ENCODE results near the gene SMIM33.
"Not testable (repeated sequence)": the region's sequence is repeated elsewhere in the genome, so short reads cannot be mapped to it uniquely, and the experiment has no call there.

Gene SMIM33

DNA sequence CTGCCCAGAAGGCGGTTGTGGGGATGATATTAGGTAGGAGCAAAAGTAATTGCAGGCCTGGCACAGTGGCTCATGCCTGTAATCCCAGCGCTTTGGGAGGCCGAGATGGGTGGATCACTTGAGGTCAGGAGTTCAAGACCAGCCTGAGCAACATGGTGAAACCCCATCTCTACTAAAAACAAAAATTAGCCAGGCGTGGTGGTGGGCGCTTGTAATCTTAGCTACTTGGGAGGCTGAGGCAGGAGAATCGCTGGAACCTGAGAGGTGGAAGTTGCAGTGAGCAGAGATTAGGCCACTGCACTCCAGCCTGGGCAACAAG is 12.0 kb downstream of the SMIM33 start:
- H3K4me1 ChIP-seq (ENCODE audit: control insufficient read depth, insufficient read depth, low read length); H3K9me3 ChIP-seq (ENCODE audit: control insufficient read depth, low read length); H3K4me3 ChIP-seq (ENCODE audit: insufficient read depth, low read depth, low read length); H3K27ac ChIP-seq (ENCODE audit: insufficient read depth, low read depth, low read length, poor library complexity, severe bottlenecking); H3K36me3 ChIP-seq (ENCODE audit: control insufficient read depth, insufficient read depth, low read length); H3K27me3 ChIP-seq (ENCODE audit: control insufficient read depth, insufficient read depth, low read length, poor library complexity, severe bottlenecking): not testable (repeated sequence)
- WGBS, 2 experiments: 96 to 99% methylated on average over 6 of the region's 6 CpGs

DNA sequence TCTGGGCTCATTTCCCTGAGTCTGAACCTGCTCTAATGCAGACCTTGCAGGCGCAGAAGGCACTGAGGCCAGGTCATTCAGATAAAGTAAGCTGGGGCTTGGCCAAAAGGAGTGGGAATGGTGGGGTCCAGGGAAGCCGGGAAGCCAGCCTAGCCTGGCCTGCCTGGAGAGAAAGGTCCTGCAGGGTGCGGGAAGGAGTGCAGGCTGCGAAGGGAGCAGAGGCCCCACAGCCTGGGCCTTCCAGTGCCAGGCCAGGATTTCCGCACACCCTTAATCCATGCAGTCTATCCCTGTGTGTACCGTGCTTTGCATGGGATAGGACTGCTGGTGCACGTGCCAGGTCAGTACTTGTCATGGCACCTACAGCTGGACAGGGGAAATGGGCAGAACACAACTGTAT is 15.4 kb downstream of the SMIM33 start:
- Histone ChIP-seq H3K36me3 (ENCODE audit: control insufficient read depth, insufficient read depth, low read length) (no peaks in the 10 kb centered on the region), H3K27ac (ENCODE audit: insufficient read depth, low read depth, low read length, poor library complexity, severe bottlenecking) (no peak overlapping the region), H3K4me1 (ENCODE audit: control insufficient read depth, insufficient read depth, low read length) (peaks cover 5% of the 10 kb centered on the region), H3K4me3 (ENCODE audit: insufficient read depth, low read depth, low read length) (no peak overlapping the region), H3K9me3 (ENCODE audit: control insufficient read depth, low read length) (no peaks in the 10 kb centered on the region), H3K27me3 (ENCODE audit: control insufficient read depth, insufficient read depth, low read length, poor library complexity, severe bottlenecking) (no peaks in the 10 kb centered on the region)
- WGBS, 2 experiments: 52 to 54% methylated on average over 7 of the region's 7 CpGs

DNA sequence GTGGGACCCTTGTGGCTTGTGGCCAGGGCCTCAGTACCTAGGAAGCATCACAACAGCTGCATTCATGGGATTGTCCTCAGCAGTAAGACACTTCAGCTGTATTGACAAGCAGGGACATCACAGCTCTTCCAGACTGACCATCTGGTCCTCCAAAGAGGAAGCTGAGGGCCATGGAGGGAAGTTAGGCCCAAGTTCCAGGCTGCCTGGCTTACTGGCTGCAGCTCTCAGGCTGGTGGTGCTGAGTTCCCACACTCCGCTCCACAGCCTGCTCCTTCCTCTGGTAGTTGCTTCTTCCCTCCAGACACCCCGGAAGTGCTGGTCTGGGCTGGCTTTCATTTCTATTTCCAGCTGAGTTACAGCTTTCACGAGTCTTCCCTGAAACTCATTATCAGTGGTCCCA is 17.5 kb downstream of the SMIM33 start:
- Histone ChIP-seq H3K27ac (ENCODE audit: insufficient read depth, low read depth, low read length, poor library complexity, severe bottlenecking) (no peak overlapping the region), H3K9me3 (ENCODE audit: control insufficient read depth, low read length) (no peaks in the 10 kb centered on the region), H3K4me3 (ENCODE audit: insufficient read depth, low read depth, low read length) (no peak overlapping the region), H3K27me3 (ENCODE audit: control insufficient read depth, insufficient read depth, low read length, poor library complexity, severe bottlenecking) (no peaks in the 10 kb centered on the region), H3K36me3 (ENCODE audit: control insufficient read depth, insufficient read depth, low read length) (no peaks in the 10 kb centered on the region), H3K4me1 (ENCODE audit: control insufficient read depth, insufficient read depth, low read length) (peaks cover 5% of the 10 kb centered on the region)
- WGBS, 2 experiments: 84 to 93% methylated on average over 3 of the region's 3 CpGs

DNA sequence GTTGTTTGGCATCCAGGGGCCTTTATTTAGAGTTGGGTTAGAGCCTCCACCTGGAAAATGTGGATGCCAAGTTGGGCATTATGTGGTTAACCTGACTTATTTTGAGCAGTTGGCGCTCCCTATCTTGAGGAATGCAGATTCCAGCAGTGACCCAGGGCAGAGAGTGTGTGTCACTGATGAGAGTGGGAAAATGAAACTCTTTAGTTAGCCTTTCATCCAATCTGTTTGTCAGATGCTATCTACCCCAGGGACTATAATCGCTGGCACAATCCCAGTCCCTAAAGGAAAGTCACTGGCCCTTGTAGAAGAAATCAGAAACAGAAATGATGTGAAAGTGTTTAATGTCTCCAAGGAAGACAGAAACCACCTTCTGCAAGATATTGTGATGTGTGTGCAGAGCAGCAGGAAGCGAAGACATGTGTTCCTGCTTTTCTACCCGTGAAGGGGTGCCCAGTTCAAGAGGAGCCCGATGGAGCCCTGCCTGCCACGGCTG is 21.9 kb downstream of the SMIM33 start:
- 92 to 94% methylated on average over 6 of the region's 6 CpGs for WGBS, 2 experiments
- no peak overlapping the region for H3K27ac ChIP-seq (ENCODE audit: insufficient read depth, low read depth, low read length, poor library complexity, severe bottlenecking)
- H3K36me3 ChIP-seq (ENCODE audit: control insufficient read depth, insufficient read depth, low read length): no peaks in the 10 kb centered on the region
- H3K9me3 ChIP-seq (ENCODE audit: control insufficient read depth, low read length): no peaks in the 10 kb centered on the region
- no peaks in the 10 kb centered on the region for H3K4me1 ChIP-seq (ENCODE audit: control insufficient read depth, insufficient read depth, low read length)
- no peaks in the 10 kb centered on the region for H3K27me3 ChIP-seq (ENCODE audit: control insufficient read depth, insufficient read depth, low read length, poor library complexity, severe bottlenecking)
- H3K4me3 ChIP-seq (ENCODE audit: insufficient read depth, low read depth, low read length): no peak overlapping the region

DNA sequence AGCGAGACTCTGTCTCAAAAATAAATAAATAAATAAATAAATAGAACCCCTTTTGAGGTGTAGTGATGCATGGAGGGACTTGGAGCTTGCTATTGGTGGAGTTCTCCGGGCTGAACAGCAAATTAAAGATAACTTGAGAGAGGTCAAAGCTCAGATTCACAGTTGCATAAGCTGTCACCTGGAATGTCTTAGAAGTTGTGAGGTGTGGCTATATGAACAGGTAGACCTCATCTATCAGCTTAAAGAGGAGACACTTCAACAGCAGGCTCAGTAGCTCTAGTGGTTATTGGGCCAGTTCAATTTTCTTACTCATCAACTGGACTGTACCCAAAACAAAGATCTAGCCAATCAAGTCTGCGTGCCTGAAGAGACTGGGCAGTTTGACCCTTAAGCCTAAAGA is 23.5 kb downstream of the SMIM33 start:
- Histone ChIP-seq H3K27ac (ENCODE audit: insufficient read depth, low read depth, low read length, poor library complexity, severe bottlenecking) (no peak overlapping the region), H3K9me3 (ENCODE audit: control insufficient read depth, low read length) (no peaks in the 10 kb centered on the region), H3K4me3 (ENCODE audit: insufficient read depth, low read depth, low read length) (no peak overlapping the region), H3K4me1 (ENCODE audit: control insufficient read depth, insufficient read depth, low read length) (no peaks in the 10 kb centered on the region), H3K27me3 (ENCODE audit: control insufficient read depth, insufficient read depth, low read length, poor library complexity, severe bottlenecking) (no peaks in the 10 kb centered on the region), H3K36me3 (ENCODE audit: control insufficient read depth, insufficient read depth, low read length) (no peaks in the 10 kb centered on the region)
- 91 to 97% methylated on average over 2 of the region's 3 CpGs for WGBS, 2 experiments

DNA sequence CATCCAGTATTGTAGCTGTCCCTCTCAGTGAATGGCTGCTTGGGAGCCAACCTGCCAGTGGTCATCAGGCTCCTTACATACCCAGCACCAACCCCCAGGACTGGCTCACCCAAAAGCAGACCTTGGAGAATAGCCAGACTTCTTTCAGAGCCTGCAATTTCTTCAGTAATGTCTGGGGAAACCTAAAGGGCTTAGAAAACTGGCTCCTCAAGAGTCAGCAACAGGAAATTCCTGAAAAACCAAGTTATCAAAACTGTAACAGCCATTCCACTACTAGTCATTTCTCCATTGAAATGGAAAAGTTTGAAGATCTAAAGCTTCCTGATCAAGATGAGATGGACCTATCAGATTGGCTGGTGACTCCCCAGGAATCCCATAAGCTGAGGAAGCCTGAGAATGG is 24.0 kb downstream of the SMIM33 start:
- Histone ChIP-seq H3K4me3 (ENCODE audit: insufficient read depth, low read depth, low read length) (no peak overlapping the region), H3K4me1 (ENCODE audit: control insufficient read depth, insufficient read depth, low read length) (no peaks in the 10 kb centered on the region), H3K36me3 (ENCODE audit: control insufficient read depth, insufficient read depth, low read length) (no peaks in the 10 kb centered on the region), H3K9me3 (ENCODE audit: control insufficient read depth, low read length) (no peaks in the 10 kb centered on the region), H3K27me3 (ENCODE audit: control insufficient read depth, insufficient read depth, low read length, poor library complexity, severe bottlenecking) (no peaks in the 10 kb centered on the region), H3K27ac (ENCODE audit: insufficient read depth, low read depth, low read length, poor library complexity, severe bottlenecking) (no peak overlapping the region)

DNA sequence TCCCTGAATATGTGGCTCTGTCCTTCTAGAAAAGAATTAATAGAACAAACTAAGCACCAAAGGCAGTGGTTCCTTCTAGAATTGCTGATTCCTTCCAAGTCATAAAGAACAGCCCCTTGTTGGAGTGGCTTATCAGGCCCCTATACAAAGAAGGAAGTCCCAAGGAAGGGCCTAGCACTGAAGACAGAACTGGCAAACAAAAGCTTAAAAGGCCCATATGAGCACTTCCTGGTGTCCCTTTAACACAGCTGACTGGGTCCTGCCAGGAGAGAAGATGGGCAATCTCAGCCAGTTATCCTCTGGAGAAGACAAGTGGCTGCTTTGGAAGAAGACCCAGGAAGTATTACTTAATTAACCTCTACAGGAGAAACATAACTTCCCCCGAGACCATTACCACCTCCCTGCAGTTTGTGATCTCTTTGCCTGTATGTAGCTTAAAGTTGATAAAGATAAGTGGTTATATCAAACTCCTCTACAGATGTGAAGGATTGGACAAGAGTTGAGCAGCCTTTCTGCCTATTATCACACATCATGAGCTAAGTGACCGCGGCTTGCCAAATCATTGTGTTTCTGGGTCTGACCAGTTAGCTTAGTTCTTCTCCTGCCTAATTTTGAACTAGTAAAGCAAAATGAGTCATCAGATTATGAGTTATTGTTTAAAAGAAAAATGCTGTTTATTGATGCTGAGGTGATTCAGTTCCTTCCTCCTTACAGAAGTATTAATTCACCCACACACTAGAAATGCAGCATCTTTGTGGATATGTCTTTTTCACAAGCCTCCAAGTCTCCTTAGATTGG is 25.0 kb downstream of the SMIM33 start:
- no peaks in the 10 kb centered on the region for H3K36me3 ChIP-seq (ENCODE audit: control insufficient read depth, insufficient read depth, low read length)
- H3K4me3 ChIP-seq (ENCODE audit: insufficient read depth, low read depth, low read length): no peak overlapping the region
- H3K27ac ChIP-seq (ENCODE audit: insufficient read depth, low read depth, low read length, poor library complexity, severe bottlenecking): no peak overlapping the region
- H3K4me1 ChIP-seq (ENCODE audit: control insufficient read depth, insufficient read depth, low read length): no peaks in the 10 kb centered on the region
- 95% methylated on average over 2 to 3 of the region's 3 CpGs for WGBS, 2 experiments
- H3K9me3 ChIP-seq (ENCODE audit: control insufficient read depth, low read length): no peaks in the 10 kb centered on the region
- no peaks in the 10 kb centered on the region for H3K27me3 ChIP-seq (ENCODE audit: control insufficient read depth, insufficient read depth, low read length, poor library complexity, severe bottlenecking)

DNA sequence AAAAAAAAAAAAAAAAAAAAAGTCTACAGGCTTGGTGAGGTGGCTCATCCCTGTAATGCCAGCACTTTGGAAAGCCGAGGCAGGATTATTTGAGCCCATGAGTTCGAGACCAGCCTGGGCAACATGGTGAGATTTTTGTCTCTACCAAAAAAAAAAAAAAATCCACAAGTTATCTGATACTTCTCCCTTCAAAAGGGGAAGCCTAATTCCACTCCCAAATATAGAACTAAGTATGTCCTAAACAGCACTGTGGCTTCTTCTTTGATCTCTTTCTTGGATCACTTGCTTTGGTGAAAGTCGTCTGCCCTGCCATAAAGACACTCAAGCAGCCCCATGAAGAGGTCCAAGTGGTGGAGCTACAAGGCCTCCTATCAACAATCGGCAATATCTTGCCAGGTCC is 30.6 kb downstream of the SMIM33 start:
- no peaks in the 10 kb centered on the region for H3K27me3 ChIP-seq (ENCODE audit: control insufficient read depth, insufficient read depth, low read length, poor library complexity, severe bottlenecking)
- H3K27ac ChIP-seq (ENCODE audit: insufficient read depth, low read depth, low read length, poor library complexity, severe bottlenecking): no peak overlapping the region
- H3K9me3 ChIP-seq (ENCODE audit: control insufficient read depth, low read length): no peaks in the 10 kb centered on the region
- no peak overlapping the region for H3K4me3 ChIP-seq (ENCODE audit: insufficient read depth, low read depth, low read length)
- no peaks in the 10 kb centered on the region for H3K4me1 ChIP-seq (ENCODE audit: control insufficient read depth, insufficient read depth, low read length)
- WGBS, 2 experiments: 89 to 95% methylated on average over 4 of the region's 4 CpGs
- no peaks in the 10 kb centered on the region for H3K36me3 ChIP-seq (ENCODE audit: control insufficient read depth, insufficient read depth, low read length)

DNA sequence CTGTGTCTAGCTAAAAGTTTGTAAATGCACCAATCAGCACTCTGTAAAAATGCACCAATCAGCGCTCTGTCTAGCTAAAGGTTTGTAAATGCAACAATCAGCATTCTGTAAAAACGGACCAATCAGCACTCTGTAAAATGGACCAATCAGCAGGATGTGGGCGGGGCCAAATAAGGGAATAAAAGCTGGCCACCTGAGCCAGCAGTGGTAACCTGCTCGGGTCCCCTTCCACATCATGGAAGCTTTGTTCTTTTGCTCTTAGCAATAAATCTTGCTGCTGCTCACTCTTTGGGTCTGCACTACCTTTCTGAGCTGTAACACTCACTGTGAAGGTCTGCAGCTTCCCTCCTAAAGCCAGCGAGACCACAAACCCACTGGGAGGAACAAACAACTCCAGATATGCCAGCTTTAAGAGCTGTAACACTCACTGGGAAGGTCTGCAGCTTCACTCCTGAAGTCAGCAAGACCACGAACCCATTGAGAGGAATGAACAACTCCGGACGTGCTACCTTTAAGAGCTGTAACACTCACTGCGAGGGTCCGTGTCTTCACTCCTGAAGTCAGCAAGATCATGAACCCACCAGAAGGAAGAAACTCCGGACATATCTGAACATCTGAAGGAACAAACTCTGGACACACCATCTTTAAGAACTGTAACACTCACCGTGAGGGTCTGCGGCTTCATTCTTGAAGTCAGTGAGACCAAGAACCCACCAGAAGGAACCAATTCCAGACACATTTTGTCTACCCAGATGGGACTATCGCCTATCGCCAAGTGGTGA is 32.4 kb downstream of the SMIM33 start:
- WGBS, 2 experiments: 93 to 94% methylated on average over 15 of the region's 15 CpGs
- not testable (repeated sequence) for H3K27me3 ChIP-seq (ENCODE audit: control insufficient read depth, insufficient read depth, low read length, poor library complexity, severe bottlenecking); H3K4me1 ChIP-seq (ENCODE audit: control insufficient read depth, insufficient read depth, low read length); H3K36me3 ChIP-seq (ENCODE audit: control insufficient read depth, insufficient read depth, low read length); H3K9me3 ChIP-seq (ENCODE audit: control insufficient read depth, low read length); H3K4me3 ChIP-seq (ENCODE audit: insufficient read depth, low read depth, low read length); H3K27ac ChIP-seq (ENCODE audit: insufficient read depth, low read depth, low read length, poor library complexity, severe bottlenecking)

DNA sequence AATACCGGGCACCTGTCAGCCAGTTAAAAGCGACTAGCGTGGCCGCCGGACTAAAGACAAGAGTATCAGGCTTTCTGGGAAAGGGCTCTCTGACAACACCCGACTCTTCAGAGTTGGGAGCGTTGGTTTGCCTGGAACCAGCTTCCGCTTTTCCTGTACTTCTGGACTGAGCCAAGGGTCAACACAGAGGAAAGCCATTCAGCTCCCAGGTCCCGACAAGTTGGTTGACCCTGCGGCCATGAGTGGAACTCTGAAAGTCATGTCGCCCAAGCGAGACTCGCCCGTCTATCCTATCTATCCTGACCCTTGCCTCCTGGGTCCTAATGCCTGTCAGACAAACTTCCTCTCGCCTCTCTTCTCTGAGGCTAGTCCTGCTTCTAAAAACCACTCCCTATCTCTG is 33.1 kb downstream of the SMIM33 start:
- WGBS, 2 experiments: 60 to 61% methylated on average over 15 of the region's 15 CpGs
- not testable (repeated sequence) for H3K4me3 ChIP-seq (ENCODE audit: insufficient read depth, low read depth, low read length)

More for the DNA sequence above, 33.1 kb downstream of the SMIM33 start:
- H3K27ac ChIP-seq (ENCODE audit: insufficient read depth, low read depth, low read length, poor library complexity, severe bottlenecking); H3K27me3 ChIP-seq (ENCODE audit: control insufficient read depth, insufficient read depth, low read length, poor library complexity, severe bottlenecking); H3K36me3 ChIP-seq (ENCODE audit: control insufficient read depth, insufficient read depth, low read length); H3K4me1 ChIP-seq (ENCODE audit: control insufficient read depth, insufficient read depth, low read length); H3K9me3 ChIP-seq (ENCODE audit: control insufficient read depth, low read length): not testable (repeated sequence)
